Measurements from ENCODE around the gene TAF10. TPM values are rescaled to one million over a fixed set of nuclear protein-coding genes. Genes with fewer than 3 reads are reported as not detected.

TAF10 gene
- total RNA-seq, 6 experiments from 2014 or later = 47.3 to 81.9 (median 60.4) TPM

DNA sequence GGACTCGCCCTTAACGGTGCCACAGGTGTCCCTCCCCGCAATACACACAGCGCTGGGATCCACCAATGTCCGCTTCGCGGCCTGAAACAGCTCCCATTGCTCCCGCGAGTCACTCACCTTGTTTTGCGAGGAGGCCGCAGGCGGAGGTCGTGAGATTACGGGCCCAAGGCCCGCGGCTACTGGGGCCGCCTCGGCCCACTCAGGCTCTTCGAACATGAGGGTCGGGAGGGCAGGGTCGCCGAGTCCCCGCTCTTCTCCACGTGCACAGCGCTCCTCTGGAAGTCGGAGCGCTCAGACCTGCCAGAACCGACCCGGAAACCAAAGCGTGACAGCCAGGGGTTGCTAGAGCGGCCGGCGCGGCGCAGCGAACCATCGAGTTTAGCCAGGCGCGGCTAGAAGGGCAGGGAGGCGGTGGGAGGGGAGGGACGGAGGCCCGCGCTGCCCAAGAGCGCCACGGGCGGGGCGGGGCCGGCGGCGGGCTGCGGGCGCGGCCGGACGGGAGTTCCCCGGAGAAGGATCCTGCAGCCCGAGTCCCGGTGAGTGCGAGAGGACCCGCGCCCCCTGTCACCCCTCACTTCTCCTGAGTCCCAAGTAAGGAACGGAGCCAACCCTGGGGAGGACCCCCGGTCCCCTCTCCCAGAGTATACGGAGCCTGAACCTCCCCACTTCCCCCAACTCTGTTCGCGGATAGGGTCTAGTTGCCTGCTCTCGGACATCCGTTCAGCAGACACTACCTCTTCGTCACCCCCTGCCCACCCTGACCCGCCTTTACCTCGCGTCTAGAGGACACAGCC, 8.5 kb downstream of the TAF10 start, which contains the start of the genes ILK and RRP8:
Gene ILK, plus strand, starts transcription at position 488 of the 794 bp plus-strand sequence. CDS start 498 bp downstream, outside the sequence.
Gene RRP8, minus strand, starts transcription at position 330 of the 794 bp plus-strand sequence. Its CDS starts 114 bp downstream, at position 216.
- no peaks in the 10 kb centered on the region for H3K27me3 ChIP-seq
- H3K4me3 ChIP-seq = peak within 1 kb of the TSS; percentile 73 to 89 (median 77)
- intact Hi-C loops (cut with DNase I) = no loop called here
- H3K4me1 ChIP-seq = peaks cover 0 to 58% (median 21%) of the 10 kb centered on the region in 4 donors
- DNase-seq (peak; percentile 94 to 95 (median 94)), ATAC-seq (peak; percentile 79 to 92 (median 92))
- H3K27ac ChIP-seq = peak within 1 kb of the TSS; percentile 84 to 91 (median 89)
- WGBS (ENCODE audit: insufficient coverage, low coverage, low lambda C conversion rate, missing lambda C conversion rate) = 0% methylated on average over 22 of the region's 72 CpGs
- peaks cover 0 to 39% (median 13%) of the 10 kb centered on the region in 4 donors for H3K36me3 ChIP-seq
- no peaks in the 10 kb centered on the region for H3K9me3 ChIP-seq
- peak in 2 of 4 donors; percentile 18 to 26 for TF ChIP-seq CTCF (IDR thresholded peaks at IDR 0.05)
- TF ChIP-seq POLR2A (IDR thresholded peaks at IDR 0.05) = peak; percentile 88

GRCh38 chr11:6602096-6602940, 9.7 kb downstream of the TAF10 start:
- H3K9me3 ChIP-seq = no peaks in the 10 kb centered on the region
- intact Hi-C loops (cut with DNase I) = no loop called here
- H3K27me3 ChIP-seq = no peaks in the 10 kb centered on the region
- no peak for TF ChIP-seq POLR2A (IDR thresholded peaks at IDR 0.05)
- H3K27ac ChIP-seq = peak overlapping the region in 2 of 3 donors; percentile 84 to 91
- 44% methylated on average over 7 of the region's 7 CpGs for WGBS (ENCODE audit: insufficient coverage, low coverage, low lambda C conversion rate, missing lambda C conversion rate)
- peaks cover 0 to 30% (median 13%) of the 10 kb centered on the region in 4 donors for H3K36me3 ChIP-seq
- DNase-seq (no peak), ATAC-seq (no peak)
- H3K4me1 ChIP-seq = peaks cover 0 to 60% (median 21%) of the 10 kb centered on the region in 4 donors
- peak overlapping the region; percentile 73 to 89 (median 77) for H3K4me3 ChIP-seq

DNA sequence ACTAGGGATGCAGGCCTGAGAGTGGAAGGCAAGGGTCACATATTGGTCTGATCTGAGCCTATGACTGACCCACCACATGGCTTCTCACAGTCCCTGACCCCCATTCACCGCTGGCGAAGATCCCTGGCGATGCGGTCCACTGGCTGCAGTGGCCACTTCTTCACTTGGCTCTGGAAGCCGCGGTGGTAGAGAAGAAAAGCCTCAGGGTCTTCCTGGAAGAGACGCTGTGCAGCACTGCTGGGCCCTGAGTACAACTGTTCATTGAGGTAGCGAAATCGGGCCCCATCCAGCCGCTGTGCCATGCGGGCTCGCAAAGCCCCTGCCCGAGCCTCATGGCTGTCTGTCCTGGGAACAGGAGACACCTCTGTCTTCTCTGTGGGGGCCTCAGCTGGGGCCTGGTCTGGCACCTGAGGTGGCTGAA, 11.0 kb downstream of the TAF10 start:
- H3K4me3 ChIP-seq = no peak overlapping the region
- DNase-seq = no peak
- intact Hi-C loops (cut with DNase I) = no loop called here
- no peak for ATAC-seq
- peaks cover 0 to 48% (median 19%) of the 10 kb centered on the region in 4 donors for H3K4me1 ChIP-seq
- no peaks in the 10 kb centered on the region for H3K9me3 ChIP-seq
- H3K36me3 ChIP-seq = peaks cover 0 to 34% (median 13%) of the 10 kb centered on the region in 4 donors
- TF ChIP-seq CTCF (IDR thresholded peaks at IDR 0.05) = no peak
- H3K27me3 ChIP-seq = no peaks in the 10 kb centered on the region
- WGBS (ENCODE audit: insufficient coverage, low coverage, low lambda C conversion rate, missing lambda C conversion rate) = 80% methylated on average over 4 of the region's 13 CpGs
- H3K27ac ChIP-seq = no peak overlapping the region

- ATAC-seq (no peak), DNase-seq (no peak)
- intact Hi-C loops (cut with DNase I) = no loop called here
- TF ChIP-seq CTCF (IDR thresholded peaks at IDR 0.05) = no peak
- no peak for TF ChIP-seq POLR2A (IDR thresholded peaks at IDR 0.05)
- peaks cover 0 to 38% (median 14%) of the 10 kb centered on the region in 4 donors for H3K4me1 ChIP-seq
- 93% methylated on average over 2 of the region's 2 CpGs for WGBS (ENCODE audit: insufficient coverage, low coverage, low lambda C conversion rate, missing lambda C conversion rate)
- H3K4me3 ChIP-seq = no peak overlapping the region
- H3K9me3 ChIP-seq = no peaks in the 10 kb centered on the region
- no peak overlapping the region for H3K27ac ChIP-seq
- no peaks in the 10 kb centered on the region for H3K27me3 ChIP-seq
- H3K36me3 ChIP-seq = peaks cover 0 to 34% (median 13%) of the 10 kb centered on the region in 4 donors
Measured at GRCh38 chr11:6599881-6600390, 12.1 kb downstream of the TAF10 start.

All from right lobe of liver (tissue), 6 donors.